Pancreas (tissue), 10 donors: ENCODE results near the gene SGCD. TPM values are rescaled to one million over a fixed set of nuclear protein-coding genes. Genes with fewer than 3 reads are reported as not detected.
"Not testable (repeated sequence)": the region's sequence is repeated elsewhere in the genome, so short reads cannot be mapped to it uniquely, and the experiment has no call there.

Experiments
- ATAC-seq, 4 donors: fragments of 200-7000 bp; cut with Tn5 transposase; one replicate each; pipeline versions ENCODE4 v1.8.0 to v1.9.1; 2020; ENCODE audit warnings: mild to moderate bottlenecking in 4 of 4, moderate library complexity in 4 of 4
- DNase-seq, 6 donors: peaks; one replicate each; pipeline ENCODE4 v3.0.0-alpha.2; 2020
- FAIRE-seq: peaks from 2 replicates; lab custom pipeline; 2012; peaks lifted over from hg19 to GRCh38; lab: Jason Lieb, UNC
- H3K27ac ChIP-seq, 4 donors: fragments of 200-600 bp; sonication (generic); 1 replicate in 3 of 4; 2 replicates in 1 of 4; pipeline versions ENCODE4 v1.5.0 to v1.8.0; 2020
- H3K27me3 ChIP-seq, 4 donors: fragments of 200-600 bp; one replicate each; pipeline ENCODE4 v1.8.0; 2021
- H3K36me3 ChIP-seq, 3 donors: fragments of 200-600 bp; sonication (generic) in 1 of 3; one replicate each; pipeline versions ENCODE4 v1.5.0 to v1.8.0; 2020 to 2021
- H3K4me1 ChIP-seq, 3 donors: fragments of 200-600 bp; one replicate each; pipeline ENCODE4 v1.8.0; 2021
- H3K4me3 ChIP-seq, 4 donors: fragments of 200-600 bp; sonication (generic) in 2 of 4; one replicate each; pipeline versions ENCODE4 v1.5.0 to v1.8.0; 2020 to 2021
- H3K9me3 ChIP-seq, 4 donors: fragments of 200-600 bp; one replicate each; pipeline ENCODE4 v1.8.0; 2021
- WGBS, 2 donors: extraction: QIAGEN DNeasy Blood & Tissue Kit; methylation state at CpG; one replicate each; pipeline ENCODE4 v1.1.7; 2013; 5-methylcytosine and 5-hydroxymethylcytosine counted together
- intact Hi-C, 3 donors: fragments of 100-400 bp; cut with DNase I; formaldehyde crosslinking; loops; one replicate each; pipeline versions ENCODE4 v1.11.1 to v1.14.2; 2022
- polyA plus RNA-seq, 2 donors: library from polyadenylated mRNA; stranded (reverse); fragments of 200-250 nt; gene quantifications; one replicate each; pipeline ENCODE4 v1.2.3, GENCODE V29; 2013
- total RNA-seq, 6 donors: library from RNA; stranded (reverse); fragmentation: NEBNext Ultra II Directional in 4 of 6; extraction: Animal tissue kit (Norgen Biotek cat#: 25700) in 4 of 6; gene quantifications; one replicate each; pipeline versions ENCODE4 v1.2.1 to v1.2.4, GENCODE V29; 2021 to 2023
- TF ChIP-seq, protein P1 (sequence below), 4 donors: fragments of 200-600 bp; sonication (generic) in 3 of 4; IDR thresholded peaks; one replicate each; pipeline versions ENCODE4 v1.5.0 to v1.8.0; 2021; ENCODE audit warnings: antibody characterized with exemption in 4 of 4
- donor health status: healthy with polysubstance abuse.
- donor health status: DM: no; HTN: no; CAD: no; lungs with moderate emphysema.
- donor health status: DM: no; HTN: no; CAD: no.
- donor health status: control.
- donor health status: control.
- donor health status: Bipolar disorder and iron deficiency.
- donor health status: DM: yes; HTN: yes; CAD: no.
- donor health status: DM: no; HTN: no; CAD: no.
- donor health status: DM: no; HTN: no; CAD: no.
- donor health status: DM: yes; HTN: yes; CAD: no.

SGCD gene
- total and polyA plus RNA-seq, 8 donors: 0.11 to 1.9 (median 0.35) TPM

DNA sequence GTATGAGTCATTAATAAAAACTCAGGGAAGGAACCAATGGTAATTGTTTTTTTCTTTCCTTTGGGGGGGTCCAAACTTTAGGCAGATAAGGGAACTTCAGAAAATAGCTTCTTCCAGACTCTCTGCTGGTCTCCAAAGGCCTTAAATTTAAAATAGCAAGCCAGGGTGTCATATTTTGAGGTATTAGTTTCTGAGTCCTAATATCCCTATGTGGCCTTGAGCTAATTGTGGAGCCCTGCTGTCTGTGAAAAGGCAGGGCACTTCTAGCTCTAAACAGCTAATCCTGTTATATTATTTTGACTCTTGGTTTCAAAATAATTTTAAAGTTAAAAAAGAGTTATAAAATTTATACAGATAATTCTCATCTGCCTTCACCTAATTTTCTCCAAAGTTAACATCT lies 327.5 kb downstream of the SGCD start:
- no peaks in the 10 kb centered on the region for H3K27me3 ChIP-seq
- DNase-seq (no peak), ATAC-seq (no peak), FAIRE-seq (no peak)
- no peak overlapping the region for H3K27ac ChIP-seq
- H3K9me3 ChIP-seq: no peaks in the 10 kb centered on the region
- TF ChIP-seq, protein P1, sequence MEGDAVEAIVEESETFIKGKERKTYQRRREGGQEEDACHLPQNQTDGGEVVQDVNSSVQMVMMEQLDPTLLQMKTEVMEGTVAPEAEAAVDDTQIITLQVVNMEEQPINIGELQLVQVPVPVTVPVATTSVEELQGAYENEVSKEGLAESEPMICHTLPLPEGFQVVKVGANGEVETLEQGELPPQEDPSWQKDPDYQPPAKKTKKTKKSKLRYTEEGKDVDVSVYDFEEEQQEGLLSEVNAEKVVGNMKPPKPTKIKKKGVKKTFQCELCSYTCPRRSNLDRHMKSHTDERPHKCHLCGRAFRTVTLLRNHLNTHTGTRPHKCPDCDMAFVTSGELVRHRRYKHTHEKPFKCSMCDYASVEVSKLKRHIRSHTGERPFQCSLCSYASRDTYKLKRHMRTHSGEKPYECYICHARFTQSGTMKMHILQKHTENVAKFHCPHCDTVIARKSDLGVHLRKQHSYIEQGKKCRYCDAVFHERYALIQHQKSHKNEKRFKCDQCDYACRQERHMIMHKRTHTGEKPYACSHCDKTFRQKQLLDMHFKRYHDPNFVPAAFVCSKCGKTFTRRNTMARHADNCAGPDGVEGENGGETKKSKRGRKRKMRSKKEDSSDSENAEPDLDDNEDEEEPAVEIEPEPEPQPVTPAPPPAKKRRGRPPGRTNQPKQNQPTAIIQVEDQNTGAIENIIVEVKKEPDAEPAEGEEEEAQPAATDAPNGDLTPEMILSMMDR (IDR thresholded peaks at IDR 0.05): no peak
- H3K4me3 ChIP-seq: no peak overlapping the region
- intact Hi-C loops: no loop called here
- H3K36me3 ChIP-seq: no peaks in the 10 kb centered on the region
- H3K4me1 ChIP-seq: no peaks in the 10 kb centered on the region

DNA sequence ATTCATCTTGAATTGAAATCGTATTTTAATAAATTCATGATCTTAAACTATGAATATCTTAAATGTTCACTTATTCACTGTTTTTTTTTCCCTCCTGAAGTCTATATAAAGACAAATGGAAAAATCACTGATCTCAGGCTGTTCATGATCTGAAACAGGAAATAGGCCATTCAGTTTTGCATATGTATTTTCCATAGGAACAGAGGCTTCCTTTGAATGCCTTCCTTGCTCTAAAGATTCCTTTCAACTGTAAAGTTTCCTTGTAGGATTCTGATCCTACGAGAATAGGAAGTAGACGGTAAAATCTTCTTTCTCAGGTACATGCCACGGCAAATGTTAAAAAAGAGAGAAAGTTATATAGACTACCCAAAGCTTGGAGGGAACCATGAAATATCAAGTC lies 328.8 kb downstream of the SGCD start:
- no peak overlapping the region for H3K27ac ChIP-seq
- H3K27me3 ChIP-seq: no peaks in the 10 kb centered on the region
- no peaks in the 10 kb centered on the region for H3K9me3 ChIP-seq
- no peaks in the 10 kb centered on the region for H3K36me3 ChIP-seq
- no peak for ATAC-seq
- no peaks in the 10 kb centered on the region for H3K4me1 ChIP-seq
- intact Hi-C loops: no loop called here
- no peak overlapping the region for H3K4me3 ChIP-seq
- DNase-seq: no peak
- 83 to 85% methylated on average over 4 of the region's 4 CpGs for WGBS, 2 donors
- TF ChIP-seq, protein P1 (IDR thresholded peaks at IDR 0.05): no peak
- FAIRE-seq: no peak

DNA sequence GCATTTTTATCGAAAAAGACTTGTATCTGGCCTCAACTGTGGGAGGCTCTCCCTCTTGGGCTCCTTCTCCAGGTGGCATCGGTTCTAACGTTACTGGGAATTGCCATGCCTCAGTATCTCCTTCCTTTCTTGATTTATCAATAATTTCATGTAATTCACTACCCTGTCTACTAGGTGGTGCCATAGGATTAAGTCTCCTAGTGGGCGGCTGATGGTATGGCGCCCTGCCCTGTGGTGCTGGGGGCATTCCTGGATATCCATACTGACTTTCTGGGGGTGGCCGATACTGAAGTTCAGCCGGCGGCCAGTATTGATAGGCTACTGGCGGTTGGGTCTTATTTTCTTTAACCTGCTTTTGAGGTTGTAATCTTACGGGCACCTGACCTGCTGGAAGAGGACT lies 337.9 kb downstream of the SGCD start:
- not testable (repeated sequence) for FAIRE-seq, ATAC-seq
- WGBS, 2 donors: 66 to 69% methylated on average over 7 of the region's 10 CpGs

DNA sequence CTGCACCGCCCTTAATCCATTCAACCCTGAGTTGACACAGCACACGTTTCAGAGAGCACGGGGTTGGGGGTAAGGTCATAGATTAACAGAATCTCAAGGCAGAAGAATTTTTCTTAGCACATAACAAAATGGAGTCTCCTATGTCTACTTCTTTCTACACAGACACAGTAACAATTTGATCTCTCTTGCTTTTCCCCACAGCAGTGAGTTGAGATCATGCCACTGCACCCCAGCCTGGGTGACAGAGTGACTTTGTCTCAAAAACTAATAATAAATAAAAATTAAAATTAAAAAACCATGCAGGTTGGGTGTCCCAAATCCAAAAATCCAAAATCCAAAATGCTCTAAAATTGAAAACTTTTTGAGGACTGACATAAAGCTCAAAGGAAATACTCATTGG lies 339.7 kb downstream of the SGCD start:
- ATAC-seq, H3K4me1 ChIP-seq, FAIRE-seq, intact Hi-C loops, H3K36me3 ChIP-seq, H3K9me3 ChIP-seq, H3K27ac ChIP-seq, DNase-seq, H3K4me3 ChIP-seq, H3K27me3 ChIP-seq: not testable (repeated sequence)
- WGBS, 2 donors: no CpG with 5 or more reads among the region's 3 CpGs

More for the DNA sequence above, 337.9 kb downstream of the SGCD start:
- H3K4me1 ChIP-seq, H3K9me3 ChIP-seq, H3K27ac ChIP-seq, H3K27me3 ChIP-seq, H3K36me3 ChIP-seq, intact Hi-C loops, H3K4me3 ChIP-seq: not testable (repeated sequence)
- peak in 3 of 6 donors; percentile 4 to 15 (median 12) for DNase-seq

DNA sequence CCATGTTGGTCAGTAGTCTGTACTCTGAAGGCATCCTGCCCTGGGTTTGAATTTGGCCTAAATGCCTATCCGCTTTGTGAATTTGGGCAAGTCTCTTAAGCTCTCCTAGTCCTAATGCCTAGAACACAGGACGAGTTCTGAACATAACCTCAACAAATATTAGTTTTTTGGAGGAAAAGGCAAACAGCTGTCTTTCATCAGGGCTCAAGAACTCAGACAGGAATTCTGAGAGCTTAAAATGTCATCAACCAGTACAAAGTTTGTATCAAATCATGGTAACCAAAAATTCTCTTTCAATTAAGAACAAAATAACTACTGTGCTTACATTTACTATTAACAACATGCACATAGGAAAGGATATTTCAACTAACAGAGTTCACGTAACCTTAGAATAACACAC lies 340.7 kb downstream of the SGCD start:
- 76 to 85% methylated on average over 3 of the region's 3 CpGs for WGBS, 2 donors

DNA sequence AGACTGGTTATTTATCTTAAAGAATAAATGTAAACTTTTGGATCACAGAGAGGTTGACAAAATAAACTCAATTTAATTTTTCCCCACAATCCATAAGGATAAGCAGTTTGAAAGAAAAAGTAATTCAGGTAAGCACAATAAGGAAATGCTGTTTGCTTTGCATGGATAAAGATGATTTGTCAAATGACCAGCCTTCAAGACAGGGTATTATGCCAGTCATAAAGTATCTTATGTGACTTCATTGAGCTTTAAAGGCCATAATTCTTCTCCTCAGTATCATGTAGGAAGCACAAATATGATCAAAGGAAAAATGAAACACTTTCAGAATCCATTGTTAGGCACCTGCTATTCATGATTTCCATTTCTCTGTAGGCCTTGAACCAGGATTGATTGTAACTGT lies 342.5 kb downstream of the SGCD start:
- no peaks in the 10 kb centered on the region for H3K27me3 ChIP-seq
- TF ChIP-seq, protein P1 (IDR thresholded peaks at IDR 0.05): no peak
- DNase-seq (no peak), ATAC-seq (no peak), FAIRE-seq (no peak)
- H3K27ac ChIP-seq: no peak overlapping the region
- no peaks in the 10 kb centered on the region for H3K36me3 ChIP-seq
- H3K9me3 ChIP-seq: no peaks in the 10 kb centered on the region
- intact Hi-C loops: no loop called here
- H3K4me1 ChIP-seq: no peaks in the 10 kb centered on the region
- H3K4me3 ChIP-seq: no peak overlapping the region

More for the DNA sequence above, 340.7 kb downstream of the SGCD start:
- intact Hi-C loops: no loop called here
- H3K36me3 ChIP-seq: no peaks in the 10 kb centered on the region
- FAIRE-seq: no peak
- H3K4me3 ChIP-seq: no peak overlapping the region
- H3K9me3 ChIP-seq: no peaks in the 10 kb centered on the region
- no peak for ATAC-seq
- TF ChIP-seq, protein P1 (IDR thresholded peaks at IDR 0.05): no peak
- no peak for DNase-seq
- H3K27me3 ChIP-seq: no peaks in the 10 kb centered on the region
- no peak overlapping the region for H3K27ac ChIP-seq
- H3K4me1 ChIP-seq: no peaks in the 10 kb centered on the region
